Measurements from ENCODE around the gene NUMB.

NUMB gene

DNA sequence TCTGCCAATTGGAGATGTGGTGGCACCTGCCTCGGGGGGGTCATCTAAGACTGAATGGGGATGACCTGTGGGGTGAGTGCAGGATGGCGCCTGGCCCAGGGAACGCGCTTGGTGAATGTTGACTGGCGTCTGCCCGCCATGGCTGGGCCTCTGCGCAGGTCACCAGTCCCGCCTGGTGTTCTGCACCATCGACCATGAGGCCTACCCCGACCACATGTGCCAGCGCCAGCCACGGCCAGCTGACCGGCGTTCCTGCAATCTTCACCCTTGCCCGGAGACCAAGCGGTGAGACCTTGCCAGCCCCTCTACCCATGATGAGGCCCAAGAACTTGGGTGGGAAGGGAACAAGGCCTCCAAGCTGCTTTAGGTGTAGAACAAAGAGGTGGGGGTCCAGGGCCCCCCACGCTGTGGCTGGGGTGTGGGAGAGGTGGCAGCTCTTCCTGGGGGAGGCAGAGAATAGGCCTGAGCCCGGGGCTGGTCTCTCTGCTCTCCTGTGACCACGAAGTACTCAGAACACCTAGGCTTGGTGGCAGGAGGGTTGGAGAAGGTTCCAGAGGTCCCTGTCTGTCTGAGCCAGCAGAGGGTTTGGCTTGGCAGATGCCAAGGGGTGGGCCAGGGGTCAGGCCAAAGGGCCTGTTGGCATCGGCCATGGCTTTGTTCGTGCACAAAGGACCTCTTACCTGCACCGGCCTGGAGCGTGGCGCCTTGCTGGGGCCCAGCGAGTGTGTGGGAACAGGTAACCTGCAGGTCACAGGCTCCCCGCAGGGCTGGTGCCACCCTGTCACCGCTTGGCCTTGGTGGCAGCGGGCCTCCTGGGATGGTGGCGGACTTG is 205.6 kb downstream of the NUMB start:
- Histone ChIP-seq H3K9me3 (ENCODE audit: insufficient read depth, low read length) (no peaks in the 10 kb centered on the region), H3K4me1 (ENCODE audit: low read length) (peaks cover 12% of the 10 kb centered on the region), H2AFZ (ENCODE audit: low read depth, low read length) (no peak overlapping the region), H3K36me3 (replicated peaks; ENCODE audit: low read depth, low read length) (no peaks in the 10 kb centered on the region), H3K79me2 (ENCODE audit: low read length) (no peaks in the 10 kb centered on the region), H3K27me3 (ENCODE audit: low read depth, low read length) (no peaks in the 10 kb centered on the region), H4K20me1 (ENCODE audit: insufficient read depth, low read length) (no peaks in the 10 kb centered on the region), H3K4me2 (ENCODE audit: low read length) (no peak overlapping the region), H3K4me3 (ENCODE audit: low read length) (no peak overlapping the region), H3K27ac (ENCODE audit: low read length) (no peak overlapping the region), H3K9ac (ENCODE audit: low read length) (no peak overlapping the region)
- TF ChIP-seq, protein P1, sequence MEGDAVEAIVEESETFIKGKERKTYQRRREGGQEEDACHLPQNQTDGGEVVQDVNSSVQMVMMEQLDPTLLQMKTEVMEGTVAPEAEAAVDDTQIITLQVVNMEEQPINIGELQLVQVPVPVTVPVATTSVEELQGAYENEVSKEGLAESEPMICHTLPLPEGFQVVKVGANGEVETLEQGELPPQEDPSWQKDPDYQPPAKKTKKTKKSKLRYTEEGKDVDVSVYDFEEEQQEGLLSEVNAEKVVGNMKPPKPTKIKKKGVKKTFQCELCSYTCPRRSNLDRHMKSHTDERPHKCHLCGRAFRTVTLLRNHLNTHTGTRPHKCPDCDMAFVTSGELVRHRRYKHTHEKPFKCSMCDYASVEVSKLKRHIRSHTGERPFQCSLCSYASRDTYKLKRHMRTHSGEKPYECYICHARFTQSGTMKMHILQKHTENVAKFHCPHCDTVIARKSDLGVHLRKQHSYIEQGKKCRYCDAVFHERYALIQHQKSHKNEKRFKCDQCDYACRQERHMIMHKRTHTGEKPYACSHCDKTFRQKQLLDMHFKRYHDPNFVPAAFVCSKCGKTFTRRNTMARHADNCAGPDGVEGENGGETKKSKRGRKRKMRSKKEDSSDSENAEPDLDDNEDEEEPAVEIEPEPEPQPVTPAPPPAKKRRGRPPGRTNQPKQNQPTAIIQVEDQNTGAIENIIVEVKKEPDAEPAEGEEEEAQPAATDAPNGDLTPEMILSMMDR (IDR thresholded peaks at IDR 0.05; ENCODE audit: low read depth, low read length) = no peak
- no peak for TF ChIP-seq EZH2phosphoT487 (IDR thresholded peaks at IDR 0.05; ENCODE audit: low read depth)

DNA sequence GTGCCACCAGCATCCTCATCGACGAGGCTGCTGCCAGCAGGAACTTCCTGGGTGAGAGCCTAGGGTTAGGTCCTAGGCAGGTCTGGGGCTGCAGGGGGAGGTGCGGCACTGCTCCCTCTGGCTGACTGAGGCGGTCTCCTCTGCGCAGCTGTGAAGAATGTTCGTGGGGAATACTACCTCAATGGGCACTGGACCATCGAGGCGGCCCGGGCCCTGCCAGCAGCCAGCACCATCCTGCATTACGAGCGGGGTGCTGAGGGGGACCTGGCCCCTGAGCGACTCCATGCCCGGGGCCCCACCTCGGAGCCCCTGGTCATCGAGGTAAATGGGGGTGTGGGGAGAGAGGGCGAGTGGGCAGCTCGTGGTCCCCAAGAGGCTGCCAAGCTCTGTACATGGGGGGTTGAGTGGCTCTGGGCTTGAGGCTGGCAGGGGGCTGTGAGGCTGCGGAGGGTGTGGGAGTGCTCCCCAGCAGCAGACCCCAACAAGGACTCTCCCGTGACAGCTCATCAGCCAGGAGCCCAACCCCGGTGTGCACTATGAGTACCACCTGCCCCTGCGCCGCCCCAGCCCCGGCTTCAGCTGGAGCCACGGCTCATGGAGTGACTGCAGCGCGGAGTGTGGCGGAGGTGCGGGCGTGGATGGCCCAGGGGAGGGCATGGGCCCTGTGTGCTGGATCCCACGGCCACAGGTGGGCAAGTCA is 206.7 kb downstream of the NUMB start:
- H3K27ac ChIP-seq (ENCODE audit: low read length) = no peak overlapping the region
- H4K20me1 ChIP-seq (ENCODE audit: insufficient read depth, low read length) = no peaks in the 10 kb centered on the region
- no peak overlapping the region for H3K4me3 ChIP-seq (ENCODE audit: low read length)
- no peak overlapping the region for H3K4me2 ChIP-seq (ENCODE audit: low read length)
- H3K36me3 ChIP-seq (replicated peaks; ENCODE audit: low read depth, low read length) = no peaks in the 10 kb centered on the region
- no peaks in the 10 kb centered on the region for H3K79me2 ChIP-seq (ENCODE audit: low read length)
- H3K9ac ChIP-seq (ENCODE audit: low read length) = no peak overlapping the region
- no peaks in the 10 kb centered on the region for H3K27me3 ChIP-seq (ENCODE audit: low read depth, low read length)
- TF ChIP-seq EZH2phosphoT487 (IDR thresholded peaks at IDR 0.05; ENCODE audit: low read depth) = no peak
- TF ChIP-seq, protein P1 (IDR thresholded peaks at IDR 0.05; ENCODE audit: low read depth, low read length) = no peak
- no peaks in the 10 kb centered on the region for H3K9me3 ChIP-seq (ENCODE audit: insufficient read depth, low read length)
- no peak overlapping the region for H2AFZ ChIP-seq (ENCODE audit: low read depth, low read length)
- peaks cover 22% of the 10 kb centered on the region for H3K4me1 ChIP-seq (ENCODE audit: low read length)

DNA sequence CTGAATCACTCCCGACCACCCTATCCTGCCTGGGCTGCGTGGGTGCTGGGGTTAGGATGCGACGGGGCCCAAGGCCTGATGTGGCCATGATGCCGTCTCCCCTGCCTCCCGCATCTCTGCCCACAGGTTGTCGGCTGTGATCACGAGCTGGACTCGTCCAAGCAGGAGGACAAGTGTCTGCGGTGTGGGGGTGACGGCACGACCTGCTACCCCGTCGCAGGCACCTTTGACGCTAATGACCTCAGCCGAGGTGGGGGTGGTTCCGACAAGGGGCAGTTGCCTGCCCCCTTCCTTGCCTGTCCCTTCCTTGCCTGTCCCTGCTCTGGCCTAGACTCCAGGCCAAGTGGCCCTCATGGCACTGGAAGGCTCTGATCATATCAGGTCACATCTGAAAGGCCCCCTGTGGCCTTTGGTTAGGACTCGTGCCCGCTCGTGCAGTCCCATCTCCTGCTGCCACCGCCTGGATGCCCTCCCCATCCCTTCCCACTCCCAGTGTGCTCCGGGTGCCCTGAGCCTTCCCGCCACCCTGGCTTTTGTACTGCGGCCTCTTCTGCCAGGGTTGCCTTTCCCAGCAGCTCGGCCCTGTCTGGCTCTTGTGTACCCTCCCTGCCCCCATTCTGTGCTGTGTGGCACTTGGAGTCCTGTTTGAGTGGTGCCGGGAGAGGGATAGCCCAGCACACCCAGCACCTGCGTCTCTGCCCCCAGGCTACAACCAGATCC is 207.4 kb downstream of the NUMB start:
- no peaks in the 10 kb centered on the region for H3K36me3 ChIP-seq (replicated peaks; ENCODE audit: low read depth, low read length)
- no peak overlapping the region for H3K27ac ChIP-seq (ENCODE audit: low read length)
- H3K4me2 ChIP-seq (ENCODE audit: low read length) = no peak overlapping the region
- no peak overlapping the region for H3K9ac ChIP-seq (ENCODE audit: low read length)
- peaks cover 23% of the 10 kb centered on the region for H3K4me1 ChIP-seq (ENCODE audit: low read length)
- H3K27me3 ChIP-seq (ENCODE audit: low read depth, low read length) = no peaks in the 10 kb centered on the region
- H2AFZ ChIP-seq (ENCODE audit: low read depth, low read length) = no peak overlapping the region
- H3K4me3 ChIP-seq (ENCODE audit: low read length) = no peak overlapping the region
- H4K20me1 ChIP-seq (ENCODE audit: insufficient read depth, low read length) = no peaks in the 10 kb centered on the region
- TF ChIP-seq EZH2phosphoT487 (IDR thresholded peaks at IDR 0.05; ENCODE audit: low read depth) = no peak
- TF ChIP-seq, protein P1 (IDR thresholded peaks at IDR 0.05; ENCODE audit: low read depth, low read length) = no peak
- H3K79me2 ChIP-seq (ENCODE audit: low read length) = no peaks in the 10 kb centered on the region
- H3K9me3 ChIP-seq (ENCODE audit: insufficient read depth, low read length) = no peaks in the 10 kb centered on the region

DNA sequence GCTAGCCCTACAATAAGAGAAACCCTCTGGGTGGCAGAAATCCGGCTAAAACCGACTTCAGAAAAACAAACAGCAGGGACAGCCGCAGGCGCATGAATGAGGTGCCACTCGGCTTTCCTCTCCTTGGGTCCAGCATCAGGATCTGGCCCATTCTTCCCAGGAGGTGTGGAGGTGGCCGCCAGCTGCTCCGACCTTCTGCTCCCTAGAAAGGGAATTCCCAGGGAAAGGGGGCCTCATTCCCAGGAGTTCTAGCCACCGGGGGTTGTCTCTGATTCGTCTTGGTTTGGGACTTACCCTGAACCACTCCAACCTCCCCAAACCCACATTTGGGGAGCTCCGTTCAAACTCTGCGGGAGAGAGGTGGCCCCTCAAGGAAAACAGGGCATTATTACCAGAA is 208.0 kb downstream of the NUMB start:
- TF ChIP-seq, protein P1 (IDR thresholded peaks at IDR 0.05; ENCODE audit: low read depth, low read length) = no peak
- TF ChIP-seq EZH2phosphoT487 (IDR thresholded peaks at IDR 0.05; ENCODE audit: low read depth) = no peak
- no peak overlapping the region for H3K4me3 ChIP-seq (ENCODE audit: low read length)
- H3K27me3 ChIP-seq (ENCODE audit: low read depth, low read length) = no peaks in the 10 kb centered on the region
- H4K20me1 ChIP-seq (ENCODE audit: insufficient read depth, low read length) = no peaks in the 10 kb centered on the region
- no peaks in the 10 kb centered on the region for H3K79me2 ChIP-seq (ENCODE audit: low read length)
- no peak overlapping the region for H3K9ac ChIP-seq (ENCODE audit: low read length)
- H2AFZ ChIP-seq (ENCODE audit: low read depth, low read length) = no peak overlapping the region
- H3K4me1 ChIP-seq (ENCODE audit: low read length) = peaks cover 24% of the 10 kb centered on the region
- no peaks in the 10 kb centered on the region for H3K9me3 ChIP-seq (ENCODE audit: insufficient read depth, low read length)
- no peak overlapping the region for H3K27ac ChIP-seq (ENCODE audit: low read length)
- no peaks in the 10 kb centered on the region for H3K36me3 ChIP-seq (replicated peaks; ENCODE audit: low read depth, low read length)
- H3K4me2 ChIP-seq (ENCODE audit: low read length) = no peak overlapping the region

Measured in OCI-LY3 (cell line).